Medulla oblongata (tissue), 1 donor: Measurements from ENCODE around the gene INSRR.
A peak's percentile ranks its signal among the peaks of the same experiment; 100 is the strongest.

Source experiments
- DNase-seq: peaks from one replicate; pipeline ENCODE4 v3.0.0-alpha.2; 2015; ENCODE audit errors: extremely low spot score

The INSRR gene

DNA sequence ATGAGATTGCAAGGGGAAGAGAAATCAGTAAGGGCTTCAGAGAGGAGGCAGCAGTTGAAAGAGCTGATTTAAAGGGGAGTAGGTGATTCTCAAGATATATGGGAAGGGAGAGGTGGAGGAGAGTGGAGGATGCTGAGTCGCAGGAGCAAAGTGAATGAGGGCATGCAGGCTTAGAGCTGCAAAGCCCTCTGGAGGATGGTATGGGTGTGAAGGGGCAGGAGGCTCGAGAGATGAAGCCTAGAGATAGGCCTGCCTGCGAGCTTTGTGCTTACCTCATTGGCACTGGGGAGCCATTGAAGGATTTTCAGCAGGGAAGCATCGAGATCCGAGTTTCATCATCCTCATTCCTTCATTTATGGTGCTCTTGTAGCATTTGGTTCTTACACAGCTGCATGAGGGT lies 26.5 kb downstream of the INSRR start:
- DNase-seq: no peak

DNA sequence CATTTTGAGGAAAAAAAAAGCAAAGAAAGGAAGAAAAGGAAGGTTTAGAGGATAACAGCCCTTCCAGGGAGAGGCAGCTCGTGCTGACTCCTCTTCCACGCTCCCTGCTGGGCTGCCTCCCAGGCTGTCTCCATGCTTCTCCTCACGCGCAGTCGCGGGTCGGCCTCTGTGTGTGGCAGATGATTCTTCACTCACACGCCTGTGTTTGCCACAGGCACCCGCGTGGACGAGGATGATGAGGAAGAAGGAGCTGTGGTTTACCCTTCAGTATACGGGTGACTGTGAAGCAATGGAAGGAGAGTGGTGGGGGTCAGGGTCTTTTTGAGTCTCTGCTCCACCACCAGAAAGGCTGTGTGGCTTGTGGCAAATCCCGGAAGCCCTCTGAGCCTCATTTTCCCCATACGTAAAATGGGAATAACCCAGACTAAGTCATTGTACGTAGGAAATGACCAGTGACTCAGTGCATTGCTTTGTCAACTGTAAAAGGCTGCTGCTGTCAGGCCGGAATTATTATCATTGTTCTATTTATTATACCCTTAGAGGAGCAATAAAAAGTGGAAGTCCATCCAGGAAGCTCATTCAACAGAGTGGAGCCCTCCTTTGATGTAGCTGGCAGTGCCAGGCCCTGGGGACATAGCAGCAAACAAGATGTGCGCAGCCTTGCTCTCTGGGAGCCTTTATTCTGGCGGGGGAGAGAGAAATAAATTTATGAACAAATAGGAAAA lies 30.4 kb downstream of the INSRR start:
- no peak for DNase-seq

DNA sequence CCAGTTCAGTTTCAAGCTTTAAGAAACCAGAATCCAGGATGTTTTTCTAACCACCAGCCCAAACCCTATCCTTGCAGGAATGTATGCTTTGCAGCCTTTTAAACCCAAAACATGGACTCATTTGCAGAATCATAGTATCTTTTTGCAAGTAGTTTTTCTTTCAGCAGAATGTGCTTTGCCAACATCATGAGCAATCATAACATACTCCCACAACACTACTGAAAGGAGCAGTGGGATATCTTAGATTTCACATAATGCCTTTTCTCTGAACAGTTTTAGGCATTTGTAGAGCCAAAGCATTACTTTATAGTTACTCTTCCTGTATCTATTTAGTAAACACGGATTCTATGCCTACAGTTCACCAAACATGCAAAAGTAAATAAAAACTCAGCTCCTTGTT lies 32.3 kb downstream of the INSRR start:
- DNase-seq: no peak

DNA sequence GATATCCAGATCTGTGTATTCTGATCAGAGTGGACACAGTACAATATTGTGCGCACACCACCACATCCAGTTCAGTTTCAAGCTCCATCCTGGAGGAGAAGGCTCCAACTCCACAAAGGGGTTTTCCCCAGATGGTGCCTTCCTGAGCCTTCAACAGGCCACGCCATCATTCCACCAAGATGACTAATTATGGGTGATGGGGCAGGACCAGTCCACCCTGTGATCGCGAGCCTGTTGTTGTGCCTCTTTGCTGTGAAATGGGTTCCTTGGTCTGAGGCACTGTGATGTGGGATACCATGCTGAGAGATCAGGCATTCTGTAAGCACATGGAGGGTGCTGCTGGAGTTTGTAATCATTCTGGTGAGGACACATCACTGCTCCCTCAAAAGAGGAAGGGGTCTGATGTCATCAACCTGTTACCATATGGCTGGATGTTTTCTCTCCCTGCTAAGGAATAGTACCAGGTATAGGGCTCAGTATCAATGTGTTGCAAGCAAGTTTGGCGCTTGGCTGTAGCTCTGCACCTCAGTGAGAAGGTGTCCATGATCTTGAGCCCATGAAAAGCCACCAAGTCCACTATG lies 35.6 kb downstream of the INSRR start:
- DNase-seq: no peak

DNA sequence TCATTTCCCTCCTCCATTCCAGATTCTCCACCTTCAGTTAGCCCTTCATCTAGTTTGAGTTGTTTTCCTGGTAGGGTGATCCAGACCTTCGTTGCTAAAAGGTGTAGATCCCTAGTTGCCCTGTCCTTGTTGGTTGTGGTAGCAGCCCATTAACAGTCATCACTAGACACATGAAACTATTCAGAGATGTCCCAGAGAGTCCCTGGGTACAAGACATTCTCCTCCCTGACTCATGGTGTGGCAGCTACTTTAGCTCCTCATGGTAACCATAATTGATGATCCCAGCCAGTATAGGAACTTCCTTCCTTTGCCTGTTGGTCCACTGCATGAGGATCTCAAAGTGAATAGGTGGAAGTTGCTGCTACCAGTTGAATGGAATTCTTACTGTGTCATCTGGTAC lies 36.2 kb downstream of the INSRR start:
- no peak for DNase-seq

DNA sequence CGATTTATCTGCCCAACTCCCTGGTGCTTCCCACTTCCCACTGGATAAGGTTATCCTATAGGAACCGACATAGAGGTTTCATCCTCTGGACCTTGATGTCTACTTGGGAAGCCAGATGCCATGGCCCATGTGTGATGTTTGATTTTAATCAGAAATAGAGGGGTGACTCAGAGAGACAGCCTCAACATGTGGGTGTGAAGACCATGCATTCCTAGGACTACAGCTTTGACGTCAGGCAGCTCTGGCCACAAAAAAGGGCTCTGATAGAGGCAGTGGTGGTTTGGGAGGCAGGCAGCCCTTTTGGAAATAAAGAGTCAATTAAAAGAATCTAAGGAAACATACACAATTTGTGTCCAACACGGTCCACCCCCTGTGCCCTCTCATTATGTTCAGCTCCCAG lies 37.1 kb downstream of the INSRR start:
- no peak for DNase-seq

DNA sequence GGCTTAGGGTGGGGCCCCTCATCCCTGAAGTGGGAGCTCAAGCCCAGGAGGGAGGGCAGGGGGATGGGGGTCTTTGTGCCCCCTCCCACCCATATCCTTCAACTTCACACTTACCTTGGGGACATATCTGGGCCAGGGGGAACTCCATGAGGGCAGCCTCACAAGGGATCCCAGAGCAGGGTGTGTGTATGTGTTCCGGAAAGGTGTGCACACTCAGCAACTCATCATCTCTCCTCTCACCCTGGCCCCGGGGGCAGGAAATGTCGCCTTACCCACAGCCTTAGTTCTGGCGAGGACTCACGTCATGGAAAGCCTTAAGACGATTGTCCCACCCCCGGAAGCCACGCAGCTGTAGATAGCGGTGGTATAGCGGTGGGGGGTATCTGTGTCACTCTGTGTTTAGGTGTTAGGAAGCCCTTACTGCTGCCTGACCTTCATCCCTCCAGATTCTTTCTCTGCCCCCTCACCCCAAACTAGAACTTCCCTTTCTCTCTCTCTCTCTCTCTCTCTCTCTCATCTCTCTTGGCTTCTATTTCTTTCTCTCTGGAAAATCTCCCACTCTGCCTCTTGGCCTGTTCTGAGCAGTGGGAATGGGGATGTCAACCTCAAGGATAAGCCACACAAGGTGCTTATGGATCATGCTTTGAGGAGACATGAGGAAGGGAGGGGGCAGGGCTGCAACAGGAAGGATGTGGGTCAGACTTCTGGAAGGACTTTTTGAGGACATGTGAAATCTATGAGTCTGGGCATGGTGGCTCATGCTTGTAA lies 42.2 kb downstream of the INSRR start, which contains the start of gene SH2D2A:
Gene SH2D2A, minus strand, starts transcription at position 288 of the 768 bp plus-strand sequence. Its CDS starts 140 bp downstream, at position 148.
- DNase-seq: no peak

DNA sequence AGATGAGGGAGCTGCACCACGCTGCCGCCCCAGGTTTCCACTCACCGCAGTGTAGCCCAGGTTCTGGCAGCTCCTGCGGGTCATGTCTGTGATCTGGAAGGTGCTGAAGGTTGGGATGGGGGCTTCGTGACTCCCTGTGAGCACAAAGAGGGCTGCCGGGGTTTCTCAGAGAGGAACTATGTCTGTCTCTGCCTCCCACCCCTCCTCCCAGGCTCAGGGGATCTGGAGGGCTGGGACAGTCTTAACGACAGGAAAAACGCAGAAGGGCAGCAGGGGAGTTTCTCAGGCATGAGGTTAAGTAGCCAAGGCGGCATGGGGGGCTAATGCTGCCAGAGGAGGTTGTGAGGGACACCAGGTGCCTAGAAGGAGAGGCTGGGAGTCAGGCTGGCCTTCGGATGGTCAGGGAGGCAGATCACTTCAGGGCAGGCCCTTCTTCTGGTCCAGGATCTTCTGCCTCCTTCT lies 42.9 kb downstream of the INSRR start:
- DNase-seq: no peak

DNA sequence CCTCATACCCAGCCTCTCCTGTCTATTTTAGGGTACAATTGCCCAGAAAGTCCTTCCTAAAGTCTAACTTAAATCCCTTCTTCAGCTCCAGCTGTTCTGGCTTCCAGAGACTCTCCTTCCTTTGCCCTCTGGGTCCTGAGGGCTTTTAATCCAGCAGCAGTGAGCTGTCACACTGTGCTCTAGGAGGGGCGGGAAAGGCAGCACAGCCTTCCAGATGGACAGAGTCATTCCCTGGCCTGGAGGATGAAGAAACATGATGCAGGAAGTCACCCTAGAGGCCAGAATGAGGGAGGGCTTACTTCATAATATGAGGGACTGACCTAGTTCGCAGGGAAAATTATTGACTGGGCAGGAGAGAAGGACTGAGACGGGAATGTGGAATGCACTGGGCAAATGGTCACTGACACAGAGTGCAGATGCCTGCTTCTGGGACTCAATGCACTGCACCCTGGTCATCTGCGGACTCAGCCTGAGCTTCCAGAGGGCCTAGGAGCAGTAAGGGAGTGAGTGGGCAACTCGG lies 43.5 kb downstream of the INSRR start:
- no peak for DNase-seq

DNA sequence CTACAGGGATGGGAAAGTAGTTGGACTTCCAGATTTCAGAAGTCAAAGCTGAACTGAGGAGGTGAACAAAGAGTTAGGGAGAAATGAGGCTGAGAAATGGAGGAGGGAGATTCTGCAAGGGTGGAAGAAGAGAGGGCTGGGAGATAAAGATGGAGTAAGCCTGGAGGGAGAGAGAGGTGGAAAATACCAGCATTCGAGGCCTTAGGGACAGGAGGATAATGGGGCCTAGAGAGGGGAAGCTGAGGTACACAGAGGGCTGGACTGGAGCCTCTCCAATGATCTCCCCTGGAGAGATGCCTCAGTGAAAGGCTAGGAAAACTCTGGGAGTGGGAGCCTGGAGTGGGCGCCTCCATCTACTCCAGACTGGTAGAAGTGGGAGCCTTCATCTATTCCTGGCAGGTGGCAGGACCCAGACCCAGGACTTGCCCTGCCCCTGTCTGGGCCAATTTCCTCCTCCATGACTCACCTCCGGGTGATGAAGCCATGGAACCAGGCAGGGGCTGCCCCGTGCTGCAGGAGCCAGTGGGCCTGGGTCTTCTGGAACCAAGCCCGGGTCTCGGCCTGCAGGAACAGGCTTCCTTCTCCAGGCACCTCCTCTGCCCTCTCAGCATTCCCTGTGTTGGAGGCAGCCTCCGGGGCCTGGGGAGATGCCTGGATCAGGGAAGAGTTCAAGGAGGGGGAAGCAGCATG lies 44.2 kb downstream of the INSRR start:
- no peak for DNase-seq

DNA sequence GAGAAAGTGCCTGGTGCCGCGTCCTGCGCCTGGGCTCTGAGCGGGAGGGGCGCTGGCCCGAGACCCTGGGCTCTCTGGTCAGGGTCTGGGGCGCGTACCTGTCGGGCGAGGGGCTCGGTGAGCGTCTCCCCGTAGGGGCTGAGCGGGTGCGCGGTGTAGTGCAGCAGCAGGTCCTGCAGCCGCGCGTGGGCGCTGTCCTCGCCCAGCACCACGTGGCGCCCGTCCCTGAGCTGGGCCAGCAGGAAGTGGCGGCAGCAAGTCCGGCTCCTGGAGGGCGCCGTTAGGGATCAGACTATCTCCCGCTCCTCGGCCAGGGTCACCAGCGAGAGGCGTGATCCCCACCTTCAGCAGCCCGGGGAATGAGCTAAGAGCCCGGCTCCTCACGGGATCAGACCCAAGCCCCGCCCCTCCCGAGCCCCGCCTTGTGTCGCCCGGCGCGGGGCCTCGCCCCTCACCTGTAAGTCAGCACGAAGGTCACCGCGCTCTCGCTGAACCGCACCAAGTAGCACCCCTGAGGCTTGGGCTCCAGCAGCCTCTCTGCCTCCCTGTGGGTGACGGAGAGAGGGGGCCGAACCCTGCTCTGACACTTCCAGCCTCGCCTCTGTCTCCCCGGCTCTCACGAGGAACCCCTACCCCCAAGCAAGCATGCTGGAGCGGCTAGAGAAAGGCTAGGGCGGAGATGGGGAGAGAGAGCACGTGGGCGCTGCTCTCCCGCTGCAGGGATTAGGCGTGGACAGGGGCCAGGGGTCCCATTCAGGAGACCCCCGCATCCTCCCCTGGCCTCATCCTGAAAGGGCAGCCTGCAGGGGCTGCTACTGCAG lies 45.0 kb downstream of the INSRR start:
- peak; percentile 66 for DNase-seq

DNA sequence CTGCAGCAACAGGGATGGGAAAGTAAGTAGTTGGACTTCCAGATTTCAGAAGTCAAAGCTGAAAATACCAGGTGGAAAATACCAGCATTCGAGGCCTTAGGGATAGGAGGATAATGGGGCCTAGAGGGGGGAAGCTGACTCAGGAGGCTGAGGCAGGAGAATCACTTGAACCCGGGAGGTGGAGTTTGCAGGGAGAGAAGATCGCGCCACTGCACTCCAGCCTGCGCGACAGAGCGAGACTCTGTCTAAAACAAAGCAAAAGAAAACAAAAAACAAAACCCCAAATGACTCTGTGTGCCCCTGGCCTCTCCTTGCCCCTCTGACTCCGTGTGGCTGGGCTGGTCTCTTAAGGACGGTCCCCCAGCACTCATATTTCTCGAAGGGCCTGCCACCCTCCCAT lies 45.6 kb downstream of the INSRR start:
- DNase-seq: no peak

DNA sequence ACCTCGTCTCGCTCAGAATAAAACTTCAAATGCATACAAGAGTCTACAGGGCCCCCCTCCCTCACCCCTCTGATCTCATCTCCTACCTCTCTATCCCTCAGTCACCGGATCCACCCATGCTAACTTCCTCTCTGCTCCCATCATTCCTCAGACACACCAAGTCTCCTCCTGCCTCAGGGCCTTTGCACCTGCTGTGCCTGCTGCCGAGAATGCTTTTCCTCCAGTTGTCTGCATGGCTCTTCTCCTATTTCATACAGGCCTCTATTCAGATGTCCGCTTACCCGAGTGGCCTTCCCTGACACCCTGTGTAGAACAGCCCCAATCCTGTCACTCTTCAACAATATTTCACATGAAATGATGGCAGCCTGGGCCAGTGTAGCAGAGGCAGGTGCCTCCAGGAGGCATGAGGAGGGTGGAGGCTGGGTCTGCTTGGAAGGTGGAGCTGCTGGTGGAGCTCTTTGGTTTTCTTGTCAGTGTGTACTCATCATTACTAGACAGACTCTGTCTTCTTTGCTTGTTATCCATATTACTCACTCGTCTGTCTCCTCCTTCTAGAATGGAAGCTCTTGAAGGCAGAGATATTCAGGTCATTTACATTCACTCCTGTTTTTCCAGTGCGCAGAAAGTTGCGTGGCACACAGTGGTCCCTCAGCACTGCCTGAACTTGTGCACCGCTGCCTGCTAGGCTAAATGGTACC lies 46.5 kb downstream of the INSRR start:
- no peak for DNase-seq

DNA sequence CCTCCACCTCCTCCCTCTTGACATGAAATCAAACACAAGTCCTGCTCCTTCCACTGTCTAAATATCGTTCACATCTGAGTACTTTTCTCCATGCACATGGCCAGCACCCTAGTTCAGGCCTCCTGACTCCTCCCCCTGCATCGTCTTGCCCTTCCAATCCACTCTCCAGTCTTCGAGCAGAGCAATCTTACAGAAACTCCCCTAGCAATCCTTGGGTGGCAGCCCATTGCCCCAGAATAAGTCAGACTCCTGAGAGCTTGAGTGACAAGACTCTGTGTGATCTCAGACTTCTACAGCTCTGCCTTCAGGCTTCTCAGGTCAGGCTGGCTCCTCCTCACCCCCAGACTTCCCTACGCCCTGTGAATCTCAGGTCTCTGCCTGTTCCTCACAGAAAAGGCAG lies 47.7 kb downstream of the INSRR start:
- no peak for DNase-seq

DNA sequence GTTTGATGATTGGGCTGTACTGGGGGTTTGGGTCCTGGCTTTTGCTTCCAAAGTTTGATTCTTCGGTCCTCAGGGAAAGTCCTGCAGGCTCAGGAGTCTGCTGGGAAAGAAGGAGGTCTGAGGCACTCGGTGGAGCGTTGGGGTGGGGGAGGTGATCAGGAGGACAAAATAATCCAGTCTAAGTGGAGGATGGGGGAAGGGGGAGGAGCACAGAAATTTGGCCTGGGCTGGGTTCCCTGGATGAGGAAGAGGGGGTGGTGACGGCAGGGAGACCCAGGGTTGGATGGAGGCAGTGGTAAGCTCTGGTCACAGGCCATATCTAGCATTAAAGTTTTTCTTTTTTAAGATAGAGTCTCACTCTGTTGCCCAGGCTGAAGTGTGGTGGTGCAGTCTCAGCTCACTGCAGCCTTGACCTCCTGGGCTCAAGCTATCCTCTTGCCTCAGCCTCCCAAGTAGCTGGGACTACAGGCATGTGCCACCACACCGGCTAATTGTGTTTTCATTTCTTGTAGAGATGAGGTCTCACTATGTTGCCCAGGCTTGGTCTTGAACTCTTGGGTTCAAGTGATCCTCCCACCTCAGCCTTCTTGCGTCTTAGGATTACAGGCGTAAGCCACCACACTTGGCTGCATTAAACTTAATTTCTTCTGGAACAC lies 49.1 kb downstream of the INSRR start:
- no peak for DNase-seq

DNA sequence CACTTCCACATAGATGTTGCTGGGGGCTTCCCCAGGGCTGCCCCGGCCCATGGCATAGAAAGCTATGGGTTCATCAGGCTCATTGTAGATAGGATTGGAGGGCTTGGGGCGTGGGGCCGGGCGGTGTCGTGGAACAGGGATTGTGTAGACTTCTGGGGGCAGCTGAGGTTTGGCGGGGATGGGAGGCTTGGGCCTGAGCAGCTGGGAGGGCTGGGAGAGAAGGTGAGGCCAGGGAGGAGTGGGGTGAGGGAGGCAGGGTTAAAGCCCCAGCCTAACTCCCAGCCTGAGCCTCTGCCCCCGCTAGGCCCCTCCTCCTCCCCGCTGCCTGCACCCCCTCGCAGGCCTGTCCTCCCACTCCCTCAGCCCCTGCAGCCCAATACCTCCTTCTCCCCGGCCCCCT lies 49.6 kb downstream of the INSRR start:
- DNase-seq: no peak

DNA sequence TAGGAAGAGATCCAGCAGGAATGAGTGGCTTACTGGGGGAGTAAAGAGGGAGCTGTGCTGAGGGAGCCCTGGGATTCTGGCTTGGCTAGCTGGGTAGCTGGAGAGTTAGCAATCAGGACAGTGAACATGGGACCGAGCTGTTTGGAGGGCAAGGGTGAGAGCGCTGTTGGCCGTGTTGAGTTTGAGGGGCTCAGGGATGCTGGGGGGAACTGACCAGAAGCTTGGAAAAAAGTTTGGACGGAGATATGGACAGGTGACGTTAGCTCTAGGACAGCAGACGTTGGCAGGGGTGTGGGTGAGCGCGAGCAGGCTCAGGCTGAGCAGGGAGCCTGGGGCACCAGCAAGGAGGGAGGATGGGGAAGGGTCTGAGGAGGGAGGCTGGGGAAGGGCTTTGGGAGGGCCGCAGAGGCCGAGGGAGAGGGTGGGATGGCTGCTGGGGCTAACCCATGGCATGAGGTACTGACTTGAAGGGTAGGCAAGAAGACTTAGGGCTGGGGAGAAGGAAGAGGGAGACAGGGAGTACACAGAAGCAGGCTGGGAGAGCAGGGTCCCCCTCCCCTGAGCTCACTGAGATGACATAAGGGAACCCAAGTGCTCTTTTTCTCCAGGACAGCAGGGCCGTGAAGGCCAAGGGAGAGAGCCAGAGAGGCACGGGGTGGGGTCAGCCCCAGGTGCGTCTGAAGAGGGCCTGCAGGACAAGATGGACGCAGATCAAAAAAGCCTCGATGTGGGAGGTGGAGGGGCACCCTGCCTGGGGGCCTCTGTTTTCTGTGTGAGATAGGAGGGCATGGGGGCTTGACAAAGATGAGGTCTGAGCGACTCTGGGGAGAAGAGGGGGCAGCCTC lies 50.5 kb downstream of the INSRR start:
- DNase-seq: no peak

DNA sequence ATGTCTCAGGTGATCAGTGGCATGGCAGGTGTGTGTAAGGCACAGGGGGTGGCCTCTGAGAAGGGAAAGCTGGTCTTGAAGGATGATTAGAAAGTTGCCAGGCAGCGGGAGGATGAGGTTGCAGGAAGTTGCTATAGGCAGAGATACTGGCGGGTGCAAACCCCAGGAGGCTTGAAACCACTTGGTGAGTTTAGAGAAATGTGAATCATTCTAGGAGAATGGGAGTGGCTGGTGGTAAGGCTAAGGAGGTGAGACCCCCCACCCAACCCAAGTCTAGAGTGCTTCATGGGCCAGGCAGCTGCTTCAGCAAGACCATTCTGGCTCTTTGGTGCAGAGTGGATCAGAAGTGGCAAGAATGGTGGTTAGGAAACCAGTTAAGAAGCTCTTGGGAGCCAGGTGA lies 51.3 kb downstream of the INSRR start:
- DNase-seq: no peak
